GM18951 (cell line): ENCODE results near the gene SGCG.

Source experiments
- POLR2A ChIP-seq: IDR thresholded peaks from 4 replicates; pipeline ENCODE4 v1.6.1; 2011; ENCODE audit warnings: mild to moderate bottlenecking; ENCODE audit not compliant: insufficient read length, insufficient read depth; ENCODE audit errors: extremely low read depth
- in situ Hi-C: fragments of 300-500 bp; cut with MboI; formaldehyde crosslinking; loops from one replicate; pipeline ENCODE4 v1.12.0; 2022; ENCODE audit warnings: low sequenced_read_pairs, mixed read lengths, inconsistent platforms; ENCODE audit not compliant: unreplicated experiment

The SGCG gene

GRCh38 chr13:23267571-23267970 is 86.8 kb downstream of the SGCG start:
- TF ChIP-seq POLR2A = no peak
- in situ Hi-C loops = no loop called here

- in situ Hi-C loops = no loop called here
- no peak for TF ChIP-seq POLR2A
Measured at GRCh38 chr13:23268441-23268840, 87.7 kb downstream of the SGCG start.

- in situ Hi-C loops = no loop called here
- no peak for TF ChIP-seq POLR2A
Measured at GRCh38 chr13:23271331-23271730, 90.6 kb downstream of the SGCG start.

- TF ChIP-seq POLR2A = no peak
- in situ Hi-C loops = no loop called here
Measured at GRCh38 chr13:23273498-23273897, 92.7 kb downstream of the SGCG start.

- TF ChIP-seq POLR2A = no peak
- in situ Hi-C loops = no loop called here
Measured at GRCh38 chr13:23279321-23279720, 98.5 kb downstream of the SGCG start.

- TF ChIP-seq POLR2A = no peak
- in situ Hi-C loops = no loop called here
Measured at GRCh38 chr13:23288564-23288963, 107.8 kb downstream of the SGCG start.

- TF ChIP-seq POLR2A = no peak
- in situ Hi-C loops = no loop called here
Measured at GRCh38 chr13:23288995-23289394, 108.2 kb downstream of the SGCG start.

GRCh38 chr13:23289917-23290357 is 109.2 kb downstream of the SGCG start:
- in situ Hi-C loops = no loop called here
- no peak for TF ChIP-seq POLR2A

GRCh38 chr13:23292586-23292985 is 111.8 kb downstream of the SGCG start:
- no peak for TF ChIP-seq POLR2A
- in situ Hi-C loops = no loop called here

- in situ Hi-C loops = loop anchor here (25.0 kb wide), 1 partner anchor 503 kb away; no protein-coding TSS in a partner anchor
Measured at GRCh38 chr13:23314837-23315236, 134.1 kb downstream of the SGCG start.

- in situ Hi-C loops = loop anchor here (25.0 kb wide), 1 partner anchor 508 kb away; no protein-coding TSS in a partner anchor
- no peak for TF ChIP-seq POLR2A
Measured at GRCh38 chr13:23319883-23320224, 139.1 kb downstream of the SGCG start.

GRCh38 chr13:23320926-23321534 is 140.3 kb downstream of the SGCG start:
- TF ChIP-seq POLR2A = no peak
- in situ Hi-C loops = loop anchor here (25.0 kb wide), 1 partner anchor 509 kb away; no protein-coding TSS in a partner anchor

GRCh38 chr13:23321535-23322241 is 140.9 kb downstream of the SGCG start:
- in situ Hi-C loops = loop anchor here (25.0 kb wide), 1 partner anchor 509 kb away; no protein-coding TSS in a partner anchor
- TF ChIP-seq POLR2A = no peak

GRCh38 chr13:23322353-23323336 is 141.9 kb downstream of the SGCG start:
- in situ Hi-C loops = loop anchor here (25.0 kb wide), 1 partner anchor 510 kb away; no protein-coding TSS in a partner anchor
- no peak for TF ChIP-seq POLR2A
